ENCODE data around the gene PGA4. TPM values are rescaled to one million over a fixed set of nuclear protein-coding genes. Genes with fewer than 3 reads are reported as not detected.

The PGA4 gene
- total and polyA plus RNA-seq, 7 donors: 0.08 to 1.4 (median 0.57) TPM; not detected in 2

- H3K9me3 ChIP-seq: no peaks in the 10 kb centered on the region
- TF ChIP-seq, protein P1, sequence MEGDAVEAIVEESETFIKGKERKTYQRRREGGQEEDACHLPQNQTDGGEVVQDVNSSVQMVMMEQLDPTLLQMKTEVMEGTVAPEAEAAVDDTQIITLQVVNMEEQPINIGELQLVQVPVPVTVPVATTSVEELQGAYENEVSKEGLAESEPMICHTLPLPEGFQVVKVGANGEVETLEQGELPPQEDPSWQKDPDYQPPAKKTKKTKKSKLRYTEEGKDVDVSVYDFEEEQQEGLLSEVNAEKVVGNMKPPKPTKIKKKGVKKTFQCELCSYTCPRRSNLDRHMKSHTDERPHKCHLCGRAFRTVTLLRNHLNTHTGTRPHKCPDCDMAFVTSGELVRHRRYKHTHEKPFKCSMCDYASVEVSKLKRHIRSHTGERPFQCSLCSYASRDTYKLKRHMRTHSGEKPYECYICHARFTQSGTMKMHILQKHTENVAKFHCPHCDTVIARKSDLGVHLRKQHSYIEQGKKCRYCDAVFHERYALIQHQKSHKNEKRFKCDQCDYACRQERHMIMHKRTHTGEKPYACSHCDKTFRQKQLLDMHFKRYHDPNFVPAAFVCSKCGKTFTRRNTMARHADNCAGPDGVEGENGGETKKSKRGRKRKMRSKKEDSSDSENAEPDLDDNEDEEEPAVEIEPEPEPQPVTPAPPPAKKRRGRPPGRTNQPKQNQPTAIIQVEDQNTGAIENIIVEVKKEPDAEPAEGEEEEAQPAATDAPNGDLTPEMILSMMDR (IDR thresholded peaks at IDR 0.05): no peak
- intact Hi-C loops (cut with DNase I): no loop called here
- H3K27me3 ChIP-seq (ENCODE audit: insufficient read depth in 3 of 3, low read length in 2 of 3): no peaks in the 10 kb centered on the region
- no peak overlapping the region for H3K4me3 ChIP-seq
- H3K27ac ChIP-seq: no peak overlapping the region
- ATAC-seq: no peak
- no peaks in the 10 kb centered on the region for H3K36me3 ChIP-seq (ENCODE audit: insufficient read depth in 1 of 2, low read depth in 1 of 2)
- WGBS, 3 donors: 95 to 99% (median 96%) methylated on average over 4 of the region's 4 CpGs
- DNase-seq: no peak
- H3K4me1 ChIP-seq: no peaks in the 10 kb centered on the region
Observed at GRCh38 chr11:61274084-61274483, 51.9 kb downstream of the PGA4 start.

GRCh38 chr11:61275191-61275590 is 53.0 kb downstream of the PGA4 start:
- Histone ChIP-seq H3K4me3 (no peak overlapping the region), H3K4me1 (no peaks in the 10 kb centered on the region), H3K36me3 (ENCODE audit: insufficient read depth in 1 of 2, low read depth in 1 of 2) (peaks cover 0 to 2% of the 10 kb centered on the region in 2 donors), H3K27ac (no peak overlapping the region), H3K27me3 (ENCODE audit: insufficient read depth in 3 of 3, low read length in 2 of 3) (no peaks in the 10 kb centered on the region), H3K9me3 (no peaks in the 10 kb centered on the region)
- TF ChIP-seq, protein P1 (IDR thresholded peaks at IDR 0.05): no peak
- intact Hi-C loops (cut with DNase I): no loop called here
- no peak for DNase-seq
- ATAC-seq: no peak
- WGBS, 3 donors: 91 to 93% (median 92%) methylated on average over 4 of the region's 4 CpGs

GRCh38 chr11:61277186-61278000 is 55.2 kb downstream of the PGA4 start:
- TF ChIP-seq, protein P1 (IDR thresholded peaks at IDR 0.05): no peak
- Histone ChIP-seq H3K27ac (no peak overlapping the region), H3K4me1 (no peaks in the 10 kb centered on the region), H3K4me3 (no peak overlapping the region), H3K36me3 (ENCODE audit: insufficient read depth in 1 of 2, low read depth in 1 of 2) (peaks cover 0 to 6% of the 10 kb centered on the region in 2 donors), H3K27me3 (ENCODE audit: insufficient read depth in 3 of 3, low read length in 2 of 3) (no peaks in the 10 kb centered on the region), H3K9me3 (no peaks in the 10 kb centered on the region)
- WGBS, 3 donors: 85 to 87% (median 86%) methylated on average over 14 of the region's 14 CpGs
- no peak for ATAC-seq
- DNase-seq: no peak
- intact Hi-C loops (cut with DNase I): no loop called here

GRCh38 chr11:61278001-61278470 is 55.9 kb downstream of the PGA4 start:
- ATAC-seq (no peak), DNase-seq (no peak)
- TF ChIP-seq, protein P1 (IDR thresholded peaks at IDR 0.05): no peak
- Histone ChIP-seq H3K4me3 (no peak overlapping the region), H3K27ac (no peak overlapping the region), H3K27me3 (ENCODE audit: insufficient read depth in 3 of 3, low read length in 2 of 3) (no peaks in the 10 kb centered on the region), H3K9me3 (no peaks in the 10 kb centered on the region), H3K4me1 (no peaks in the 10 kb centered on the region), H3K36me3 (ENCODE audit: insufficient read depth in 1 of 2, low read depth in 1 of 2) (peaks cover 0 to 6% of the 10 kb centered on the region in 2 donors)
- 63 to 70% (median 69%) methylated on average over 10 of the region's 10 CpGs for WGBS, 3 donors
- intact Hi-C loops (cut with DNase I): no loop called here
